Nucleus accumbens (tissue), 56 donors: ENCODE measurements around the gene EMILIN2.
"Not testable (repeated sequence)": the region's sequence is repeated elsewhere in the genome, so short reads cannot be mapped to it uniquely, and the experiment has no call there.

Experiments
- DNase-seq, 56 donors: peaks; one replicate each; lab custom pipeline; 2025; lab: John Stamatoyannopoulos, UW

Gene EMILIN2

DNA sequence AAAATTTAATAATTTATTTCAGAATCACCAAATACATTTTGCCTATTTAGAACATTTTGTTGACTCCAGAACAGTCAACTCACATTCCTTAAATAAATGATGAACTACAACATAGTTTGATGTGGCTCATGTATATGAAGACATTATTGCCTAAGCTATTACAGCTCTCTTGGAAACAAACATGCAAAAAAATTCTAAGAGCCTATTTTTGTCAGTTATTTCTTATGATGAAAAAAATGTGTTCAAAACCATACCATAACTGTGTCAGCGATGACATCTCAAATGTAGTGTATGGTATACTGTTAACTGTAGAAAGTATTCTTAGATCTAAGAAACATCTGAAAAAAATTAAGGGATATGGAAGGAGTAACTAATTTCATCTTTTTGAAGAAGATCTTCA lies 6.3 kb upstream of the EMILIN2 start:
- no peak for DNase-seq

DNA sequence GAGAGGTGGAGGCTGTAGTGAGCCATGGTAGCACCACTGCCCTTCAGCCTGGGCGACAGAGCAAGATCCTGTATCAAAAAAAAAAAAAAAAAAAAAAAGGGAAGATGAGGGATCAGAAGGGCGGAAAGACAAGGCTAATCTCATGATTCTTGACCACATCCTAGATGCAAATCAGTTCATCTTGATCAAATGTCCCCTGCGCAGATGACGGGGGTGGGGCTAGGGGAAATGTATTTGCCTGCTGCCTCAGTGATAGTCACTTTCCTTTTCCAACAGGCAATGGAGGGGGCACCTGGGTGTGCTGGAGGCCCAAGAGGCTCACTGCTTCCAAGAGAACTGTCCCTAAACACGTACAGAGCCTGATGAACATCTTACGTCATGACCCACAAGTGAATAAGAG lies 3.7 kb upstream of the EMILIN2 start:
- no peak for DNase-seq

DNA sequence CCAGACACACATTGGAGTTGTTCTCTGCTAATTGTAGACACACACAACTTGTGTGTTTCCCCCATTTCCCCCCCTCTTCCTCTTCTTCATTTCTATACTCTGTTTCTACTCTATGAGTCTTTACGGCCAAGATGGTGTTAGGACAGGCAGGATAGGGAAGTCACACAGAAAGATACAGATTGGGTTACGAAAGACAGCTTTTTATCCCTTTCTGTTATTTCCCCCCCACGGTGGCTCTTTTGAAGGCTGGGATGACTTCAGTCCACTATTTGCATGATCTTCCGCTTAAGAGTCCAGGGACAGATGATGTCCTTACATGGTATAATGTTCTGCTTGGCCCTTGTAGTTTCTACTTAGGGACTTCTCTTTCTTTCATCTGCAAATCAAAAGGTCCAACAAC lies 1.6 kb upstream of the EMILIN2 start:
- no peak for DNase-seq

DNA sequence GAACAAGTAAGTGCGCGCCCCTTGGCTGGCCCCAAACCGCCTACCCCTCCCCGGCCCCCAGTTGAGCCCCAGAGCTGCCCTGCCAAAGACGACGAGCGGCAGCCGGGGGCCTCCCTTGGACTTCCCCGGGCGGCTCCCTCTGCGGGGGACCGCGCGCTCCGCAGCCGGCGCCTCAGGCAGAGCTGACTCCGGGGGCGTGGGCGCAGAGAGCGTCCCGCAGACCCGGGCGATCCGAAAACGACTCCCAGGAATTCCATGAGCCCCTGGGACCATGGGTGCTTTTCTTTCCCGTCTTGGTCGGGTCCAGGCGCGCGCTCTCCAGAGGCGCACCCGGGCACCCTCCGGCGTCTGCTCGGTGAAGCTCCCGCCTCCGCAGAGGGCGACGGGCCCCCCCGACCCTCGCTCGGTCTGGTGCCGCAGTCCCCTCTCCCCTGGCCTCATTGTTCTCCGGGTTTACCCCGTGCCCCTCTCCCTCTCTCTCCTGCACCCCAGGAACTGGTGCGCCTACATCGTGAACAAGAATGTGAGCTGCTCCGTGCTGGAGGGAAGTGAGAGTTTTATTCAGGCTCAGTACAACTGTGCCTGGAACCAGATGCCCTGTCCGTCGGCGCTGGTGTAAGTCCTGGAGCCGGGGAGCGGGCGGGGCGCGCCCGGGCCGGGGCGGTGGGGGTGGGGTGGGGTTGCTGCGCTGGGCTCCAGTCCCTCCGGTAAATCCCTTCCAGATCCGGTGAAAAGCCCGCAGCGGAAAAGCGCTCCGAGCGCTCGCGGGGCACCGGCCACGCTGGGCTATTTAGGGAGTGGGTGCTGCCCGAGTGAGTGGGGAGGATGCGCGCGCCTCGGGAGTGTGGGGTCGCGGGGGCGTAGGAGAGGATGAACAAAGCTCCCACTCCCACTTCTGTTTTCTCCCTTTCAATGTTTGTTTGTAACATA lies 776 bp downstream of the EMILIN2 start:
- DNase-seq = no peak

DNA sequence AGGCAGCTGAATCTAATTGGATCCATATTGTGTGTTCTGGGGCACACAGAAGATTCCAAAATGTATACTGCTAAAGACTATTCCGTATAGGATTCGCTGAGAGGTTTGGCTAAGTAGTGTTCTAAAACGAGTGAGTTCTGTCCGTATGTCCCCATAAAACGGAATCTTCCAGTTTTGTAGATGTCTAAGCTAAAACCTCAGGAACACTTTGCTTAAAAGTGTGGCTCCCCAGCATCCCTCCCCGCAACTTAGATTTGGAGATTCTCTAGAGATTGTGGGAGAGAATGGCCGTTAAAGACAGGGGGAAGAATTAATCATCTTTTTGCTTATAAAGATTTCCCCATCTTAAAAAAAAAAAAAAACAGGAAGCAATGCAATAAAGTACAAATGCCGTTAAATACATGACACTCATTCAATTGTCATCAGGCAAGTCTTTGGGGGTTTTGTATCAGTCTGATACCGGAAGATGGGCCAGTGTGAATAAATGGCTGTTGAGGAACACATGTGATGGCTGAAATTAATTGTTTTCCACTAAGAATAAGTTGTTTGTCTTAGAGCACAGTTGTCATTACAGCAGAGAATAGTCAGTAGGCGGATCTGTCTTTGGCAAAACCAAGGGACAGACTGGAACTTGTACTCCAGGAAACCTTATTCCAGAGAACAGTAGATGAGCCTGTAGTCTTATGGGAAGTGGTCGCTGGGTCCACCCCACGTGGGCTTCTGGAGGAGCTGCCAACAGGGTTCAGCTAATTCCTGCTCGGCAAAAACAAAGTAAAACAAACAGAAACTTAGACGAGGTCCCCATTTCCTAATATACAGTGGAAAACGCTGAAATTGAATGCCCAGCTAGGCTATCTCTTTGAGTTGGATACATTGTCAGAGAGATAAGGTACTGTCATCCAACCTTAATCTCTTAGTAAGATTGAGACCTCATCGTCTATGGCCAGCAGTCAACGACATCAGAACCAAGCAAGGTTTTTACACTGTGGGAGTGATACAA lies 1.7 kb downstream of the EMILIN2 start:
- DNase-seq = no peak

DNA sequence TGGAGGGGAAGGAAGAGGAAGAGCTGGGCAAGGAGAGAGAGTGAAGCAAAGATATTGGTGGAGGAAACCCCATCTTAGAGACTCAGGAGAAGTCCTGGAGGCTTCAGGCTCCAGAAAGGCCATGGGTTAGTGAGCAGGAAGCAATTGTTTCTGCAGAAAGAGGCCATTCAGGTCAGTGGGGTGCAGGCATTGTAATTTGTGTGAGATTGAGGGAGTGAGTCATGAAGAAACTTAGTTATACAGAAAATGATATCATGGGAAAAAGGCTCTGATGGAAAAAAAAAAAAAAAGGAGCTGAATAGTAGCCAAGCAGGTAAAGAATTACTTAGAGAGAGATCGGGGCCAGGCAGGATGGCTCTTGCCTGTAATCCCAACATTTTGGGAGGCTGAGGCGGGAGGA lies 4.0 kb downstream of the EMILIN2 start:
- no peak for DNase-seq

DNA sequence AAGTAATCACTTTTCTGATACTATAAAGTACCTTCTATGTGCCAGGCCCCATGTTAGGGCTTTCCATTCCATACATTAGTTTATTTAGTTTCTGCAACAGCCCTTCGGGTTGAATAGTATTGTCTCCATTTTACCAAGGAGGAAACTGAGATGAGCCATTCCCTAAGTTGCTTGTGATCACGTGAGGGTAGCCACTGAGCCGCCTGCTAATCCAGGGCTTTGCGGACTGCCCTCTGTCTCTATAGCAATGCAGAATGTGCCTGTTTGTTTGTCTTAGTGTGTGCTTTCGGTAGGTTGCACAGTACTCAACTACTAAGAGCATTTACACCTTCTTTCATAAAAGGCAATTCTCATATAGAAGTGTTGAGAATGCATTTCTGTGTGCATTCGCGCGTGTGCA lies 5.0 kb downstream of the EMILIN2 start:
- DNase-seq = no peak

DNA sequence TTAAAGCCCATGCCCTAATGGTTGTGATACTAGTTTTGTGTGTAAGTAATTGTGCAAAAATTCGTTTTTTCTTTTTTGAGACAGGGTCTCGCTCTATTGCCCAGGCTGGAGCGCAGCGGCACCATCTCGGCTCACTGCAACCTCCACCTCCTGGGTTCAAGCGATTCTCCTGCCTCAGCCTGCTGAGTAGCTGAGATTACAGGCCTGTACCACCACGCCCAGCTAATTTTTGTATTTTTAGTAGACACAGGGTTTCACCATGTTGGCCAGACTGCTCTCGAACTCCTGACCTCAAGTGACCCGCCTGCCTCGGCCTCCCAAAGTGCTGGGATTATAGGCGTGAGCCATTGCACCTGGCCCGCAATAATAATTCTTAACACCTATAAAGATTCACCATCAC lies 5.7 kb downstream of the EMILIN2 start:
- DNase-seq = not testable (repeated sequence)

DNA sequence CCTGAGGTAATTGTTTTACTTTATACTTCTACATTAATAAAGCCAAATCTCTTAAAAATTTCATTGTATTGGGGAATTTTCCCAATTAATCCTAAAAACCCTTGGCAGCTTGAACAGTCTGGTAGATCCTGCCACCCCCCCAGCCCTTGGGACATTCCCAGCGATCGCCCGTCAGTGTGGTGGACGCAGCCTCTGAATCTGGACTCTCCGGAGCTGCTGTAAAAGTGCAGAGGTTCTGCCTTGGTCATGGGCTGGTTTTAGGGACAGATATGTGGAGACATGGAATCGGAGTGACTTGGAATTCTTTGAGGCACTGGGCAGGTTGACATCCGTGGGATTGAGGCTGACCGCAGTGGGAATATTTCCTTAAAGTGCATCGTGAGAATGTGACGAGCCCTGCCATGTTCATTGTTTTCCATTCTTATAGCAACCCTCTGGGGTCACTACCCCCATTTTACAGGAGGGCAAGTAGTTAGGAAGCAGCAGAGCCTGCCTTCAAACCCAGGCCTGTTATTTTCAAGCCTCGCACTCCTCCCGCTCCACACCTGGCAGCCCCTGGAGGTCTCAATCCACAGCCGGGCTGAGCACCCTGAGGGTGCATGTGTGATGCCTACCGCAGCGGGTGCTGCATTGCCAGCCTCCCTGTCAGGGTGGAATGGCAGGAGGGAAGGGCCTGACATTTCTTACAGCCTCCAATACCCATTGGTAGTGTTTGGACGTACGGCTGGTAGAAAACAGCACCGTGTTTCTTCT lies 6.5 kb downstream of the EMILIN2 start:
- no peak for DNase-seq

DNA sequence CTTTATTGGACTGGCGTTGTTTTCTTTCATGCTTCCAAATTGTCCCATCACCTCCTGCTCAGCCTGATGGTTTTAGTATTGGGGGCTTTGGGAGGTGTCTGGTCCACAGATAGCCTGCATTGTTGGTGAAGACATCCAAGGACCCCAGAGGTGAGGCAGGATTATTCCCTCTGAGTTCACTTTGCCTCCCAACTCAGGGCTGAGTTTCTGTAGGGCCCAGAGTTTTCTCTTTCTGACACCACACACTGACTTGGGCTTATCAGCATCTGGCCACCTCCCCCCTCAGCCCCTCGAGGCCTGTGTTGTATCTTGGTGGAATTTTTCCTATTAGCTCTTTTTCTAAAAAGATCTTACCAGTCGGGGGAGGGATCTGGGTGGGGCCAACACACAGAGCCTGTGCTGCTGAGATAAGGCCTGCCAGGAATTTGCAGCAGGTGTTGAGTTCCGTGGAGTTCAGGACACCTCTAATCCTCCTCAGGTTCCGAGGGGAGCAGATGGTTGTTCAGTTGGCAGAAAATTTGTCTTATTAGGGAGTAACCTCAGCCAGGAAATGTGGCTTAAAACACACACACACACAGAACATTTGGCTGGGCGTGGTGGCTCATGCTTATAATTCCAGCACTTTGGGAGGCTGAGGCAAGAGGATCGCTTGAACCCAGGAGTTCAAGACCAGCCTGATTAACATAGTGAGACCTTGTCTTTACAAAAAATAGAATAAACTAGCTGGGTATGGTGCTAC lies 7.3 kb downstream of the EMILIN2 start:
- no peak for DNase-seq

DNA sequence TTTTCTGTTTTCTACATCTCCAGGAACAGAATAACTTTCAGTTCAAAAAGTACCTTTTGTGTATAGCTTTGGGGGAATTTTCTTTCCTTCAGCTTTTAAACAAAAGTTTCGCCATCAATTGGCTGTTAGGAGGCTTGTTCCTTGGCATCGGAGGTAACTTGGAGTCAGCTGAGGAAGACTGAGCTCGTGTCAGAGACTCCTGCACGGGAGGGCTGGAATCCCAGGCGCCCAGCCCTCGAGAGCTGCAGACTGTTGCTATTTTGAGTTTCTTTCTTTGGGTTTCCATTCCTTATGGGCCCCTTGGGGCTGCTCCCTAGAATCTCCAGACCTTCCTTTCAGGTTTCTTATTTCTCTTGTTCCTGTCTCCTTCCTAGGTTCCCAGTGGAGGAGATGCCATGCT lies 8.1 kb downstream of the EMILIN2 start:
- DNase-seq = no peak

DNA sequence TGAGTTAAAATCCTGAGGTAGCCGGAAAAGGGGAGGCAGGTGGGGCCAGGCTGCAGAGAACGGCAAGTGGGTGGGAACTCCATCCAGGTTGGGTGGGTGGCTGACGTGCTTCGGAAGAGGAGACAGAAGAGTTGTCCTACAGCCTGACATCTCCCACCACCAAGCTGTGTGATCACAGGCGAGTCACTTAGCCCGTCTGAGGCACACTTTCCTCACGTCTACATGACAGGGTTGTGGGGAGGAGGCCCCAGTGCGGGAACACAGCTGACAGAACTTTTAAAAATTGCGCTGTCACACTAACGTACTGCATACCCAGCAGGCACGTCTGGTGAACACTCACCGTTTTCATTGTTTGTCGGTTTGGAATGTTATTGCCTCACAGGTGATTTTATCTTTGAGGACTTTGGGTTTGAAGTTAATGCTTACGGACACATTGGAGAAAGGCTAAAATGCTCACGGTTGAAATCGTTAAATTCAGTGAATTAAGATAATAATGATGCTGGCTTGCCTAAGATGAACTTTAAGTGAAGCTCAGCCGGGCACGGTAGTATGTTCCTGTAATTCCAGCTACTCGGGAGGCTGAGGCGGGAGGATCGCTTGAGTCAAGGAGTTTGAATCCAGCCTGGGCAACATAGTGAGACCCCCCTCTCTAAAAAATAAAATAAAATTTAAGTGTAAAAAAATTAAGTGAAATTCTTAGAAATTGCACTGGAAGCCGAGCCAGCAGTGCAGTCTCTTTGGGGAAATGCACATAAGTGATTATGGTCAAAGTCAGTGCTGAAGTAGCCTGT lies 8.9 kb downstream of the EMILIN2 start:
- DNase-seq = no peak

DNA sequence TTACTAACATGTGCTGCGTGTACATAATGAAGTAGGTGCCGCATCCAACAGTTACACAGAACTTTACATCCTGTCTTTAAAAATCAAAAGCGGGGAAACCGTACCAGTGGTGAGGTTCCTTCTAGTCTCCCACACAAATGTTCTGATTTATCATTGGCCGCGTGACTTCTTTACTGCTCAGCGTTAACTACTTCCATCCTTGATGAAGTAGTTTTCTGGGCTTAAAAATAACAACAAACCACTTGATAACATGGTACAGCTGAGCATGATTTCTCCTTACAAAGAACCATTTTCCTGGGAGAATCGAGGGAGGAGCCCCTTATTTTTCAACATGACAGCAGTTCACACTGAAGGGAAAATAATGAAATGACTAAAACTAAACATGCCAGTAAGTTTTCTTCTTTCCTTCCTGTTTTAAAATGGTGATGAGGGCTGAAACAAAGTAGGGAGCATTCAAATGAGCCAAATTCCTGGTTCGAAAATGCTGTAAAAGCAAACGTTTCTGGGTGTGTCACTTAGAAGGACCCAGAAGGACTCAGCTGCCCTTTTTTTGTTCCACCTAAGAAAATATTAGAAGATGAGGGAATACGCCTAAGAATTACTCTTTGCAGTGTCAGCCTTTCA lies 9.9 kb downstream of the EMILIN2 start:
- DNase-seq = no peak

DNA sequence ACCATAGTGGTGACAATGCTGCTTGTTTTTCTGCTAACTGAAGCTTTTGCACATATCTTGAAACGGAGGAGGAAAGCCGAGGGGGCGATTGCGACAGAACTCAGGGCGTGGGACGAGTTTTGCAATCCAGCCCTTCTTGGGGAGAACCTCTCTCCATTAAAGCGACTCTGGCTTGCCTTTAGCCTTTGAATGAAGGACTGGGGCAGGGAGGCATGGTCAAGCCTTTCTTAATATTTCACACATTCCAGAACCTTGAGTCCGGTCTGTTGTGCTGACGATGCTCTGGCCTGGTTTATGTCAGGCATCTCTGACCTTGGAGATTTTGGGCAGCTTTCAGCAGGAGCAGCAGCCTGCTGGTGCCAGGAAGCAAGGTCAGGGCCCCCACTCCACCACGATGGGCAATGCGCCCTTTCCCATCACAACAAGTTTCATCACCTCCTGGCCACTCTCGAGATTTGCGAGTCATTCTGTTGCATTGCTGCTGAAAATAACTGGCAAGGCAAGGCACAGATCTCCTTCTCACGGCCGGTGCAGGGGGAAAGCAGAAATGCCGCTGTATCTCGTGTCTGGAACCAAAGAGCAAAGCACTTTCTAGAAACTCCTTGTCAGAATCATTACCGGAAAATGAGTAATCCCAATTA lies 10.8 kb downstream of the EMILIN2 start:
- no peak for DNase-seq

DNA sequence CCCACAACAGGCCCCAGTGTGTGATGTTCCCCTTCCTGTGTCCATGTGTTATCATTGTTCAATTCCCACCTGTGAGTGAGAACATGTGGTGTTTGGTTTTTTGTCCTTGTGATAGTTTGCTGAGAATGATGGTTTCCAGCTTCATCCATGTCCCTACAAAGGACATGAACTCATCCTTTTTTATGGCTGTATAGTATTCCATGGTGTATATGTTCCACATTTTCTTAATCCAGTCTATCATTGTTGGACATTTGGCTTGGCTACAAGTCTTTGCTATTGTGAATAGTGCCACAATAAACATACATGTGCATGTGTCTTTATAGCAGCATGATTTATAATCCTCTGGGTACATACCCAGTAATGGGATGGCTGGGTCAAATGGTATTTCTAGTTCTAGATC lies 13.6 kb downstream of the EMILIN2 start:
- DNase-seq = not testable (repeated sequence)

DNA sequence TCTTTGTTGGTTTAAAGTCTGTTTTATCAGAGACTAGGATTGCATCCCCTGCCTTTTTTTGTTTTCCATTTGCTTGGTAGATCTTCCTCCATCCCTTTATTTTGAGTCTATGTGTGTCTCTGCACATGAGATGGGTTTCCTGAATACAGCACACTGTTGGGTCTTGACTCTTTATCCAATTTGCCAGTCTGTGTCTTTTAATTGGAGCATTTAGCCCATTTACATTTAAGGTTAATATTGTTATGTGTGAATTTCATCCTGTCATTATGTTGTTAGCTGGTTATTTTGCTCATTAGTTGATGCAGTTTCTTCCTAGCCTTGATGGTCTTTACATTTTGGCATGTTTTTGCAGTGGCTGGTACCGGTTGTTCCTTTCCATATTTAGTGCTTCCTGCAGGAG lies 17.2 kb downstream of the EMILIN2 start:
- not testable (repeated sequence) for DNase-seq

DNA sequence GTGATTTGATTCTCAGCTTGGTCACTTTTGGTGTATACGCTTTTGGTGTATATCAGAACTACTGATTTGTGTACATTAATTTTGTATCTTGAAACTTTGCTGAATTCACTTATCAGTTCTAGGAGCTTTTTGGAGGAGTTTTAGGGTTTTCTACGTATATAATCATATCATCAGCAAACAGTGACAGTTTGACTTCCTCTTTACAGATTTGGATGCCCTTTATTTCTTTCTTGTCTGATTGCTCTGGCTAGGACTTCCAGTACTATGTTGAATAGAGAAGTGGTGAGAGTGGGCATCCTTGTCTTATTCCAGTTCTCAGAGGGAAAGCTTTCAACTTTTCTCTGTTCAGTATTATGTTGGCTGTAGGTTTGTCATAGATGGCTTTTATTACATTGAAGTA lies 19.7 kb downstream of the EMILIN2 start:
- DNase-seq = not testable (repeated sequence)

DNA sequence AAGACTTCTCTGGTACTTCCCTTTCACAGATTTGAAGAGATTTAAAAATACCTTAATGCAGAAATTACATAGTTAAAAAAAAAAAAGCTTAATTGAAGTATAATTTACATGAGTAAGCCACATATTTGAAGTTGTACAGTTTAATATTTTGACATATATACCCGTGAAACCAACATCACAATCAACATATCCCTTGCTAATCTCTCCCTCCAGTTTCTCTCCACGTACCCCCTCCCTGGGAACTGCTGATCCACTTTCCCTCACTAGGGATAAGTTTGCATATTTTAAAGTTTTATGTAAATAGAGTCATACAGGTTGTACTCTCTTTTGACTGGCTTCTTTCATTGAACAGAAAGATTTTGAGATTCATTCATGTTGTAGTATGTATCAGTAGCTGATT lies 22.4 kb downstream of the EMILIN2 start:
- no peak for DNase-seq
